Activated CD4-positive, alpha-beta T cell treated with anti-CD3 and anti-CD28 coated beads, Interleukin-2, amount 50 U/mL, for 48 hours (primary cell): ENCODE data around the gene PTPN20.
"Not testable (repeated sequence)": the region's sequence is repeated elsewhere in the genome, so short reads cannot be mapped to it uniquely, and the experiment has no call there.

Experiments used
- DNase-seq, 2 experiments: peaks; one replicate each; pipeline ENCODE4 v3.0.0-alpha.2; 2020

PTPN20 gene

GRCh38 chr10:46911144-46911876 is at the start of gene PTPN20:
PTPN20 (plus strand) TSS chr10:46911428; CDS start chr10:46932500, 21,072 bp downstream.
- not testable (repeated sequence) for DNase-seq

DNA sequence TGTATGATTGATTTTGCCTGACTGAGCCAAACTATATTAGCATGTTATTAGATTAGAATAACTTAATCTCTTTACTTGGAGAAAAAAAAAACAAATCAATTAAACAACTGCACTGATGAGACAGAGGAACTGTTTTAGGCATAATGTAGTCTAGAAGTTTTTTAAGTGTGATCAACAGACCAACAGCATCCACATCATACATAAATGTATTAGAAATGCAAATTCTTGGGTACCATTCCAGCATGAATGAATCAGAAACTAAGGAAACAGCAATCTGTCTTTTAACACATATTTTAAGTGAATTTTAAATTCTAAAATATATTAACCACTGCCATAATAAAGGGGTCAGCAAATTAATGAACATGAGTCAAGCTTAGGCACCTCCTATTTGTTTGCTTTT is 41.5 kb upstream of the PTPN20 start:
- DNase-seq, result not testable (repeated sequence)

DNA sequence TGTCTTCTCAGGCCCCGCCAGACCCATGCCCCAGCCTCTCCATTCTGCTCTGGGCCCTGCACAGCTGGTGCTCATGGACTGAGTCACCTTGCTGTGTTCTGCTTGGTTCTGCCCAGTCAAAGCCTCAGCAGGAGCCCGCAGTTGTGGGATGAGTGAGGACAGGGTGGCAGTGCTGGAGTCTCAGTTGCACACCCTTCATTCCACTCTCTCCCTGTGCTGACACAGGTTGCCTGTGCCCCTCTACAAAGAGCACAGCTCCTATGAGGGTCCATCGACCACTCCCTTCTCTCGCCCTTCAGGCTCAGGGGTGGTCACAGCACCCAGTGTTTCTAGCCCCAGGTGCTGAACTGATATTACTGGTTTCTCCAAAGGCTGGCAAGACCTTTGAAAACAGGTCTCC is 39.6 kb upstream of the PTPN20 start:
- not testable (repeated sequence) for DNase-seq

GRCh38 chr10:46875304-46875703 is 35.9 kb upstream of the PTPN20 start:
- DNase-seq, result not testable (repeated sequence)

- not testable (repeated sequence) for DNase-seq
Measured at GRCh38 chr10:46876773-46877172, 34.5 kb upstream of the PTPN20 start.

DNA sequence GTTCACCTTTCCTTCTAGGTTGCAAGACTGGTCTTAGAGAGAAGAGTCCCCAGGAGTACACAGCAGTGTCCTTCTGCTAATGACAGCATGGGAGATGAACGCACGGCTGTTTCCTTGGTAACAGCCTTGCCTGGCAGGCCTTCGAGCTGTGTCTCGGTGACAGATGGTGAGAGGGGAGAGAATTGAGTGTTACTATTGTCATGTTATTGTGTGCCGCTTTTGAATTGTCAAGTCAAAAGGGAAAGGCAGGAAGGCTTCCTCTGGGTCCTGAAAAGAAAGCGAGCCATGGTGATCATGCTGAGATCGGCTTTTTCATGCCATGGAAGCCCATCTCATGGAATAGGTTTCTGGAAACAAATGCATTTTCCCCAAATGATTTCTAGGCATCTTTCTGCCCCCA is 32.5 kb upstream of the PTPN20 start:
- DNase-seq, result not testable (repeated sequence)

- peak; percentile 36 to 49 for DNase-seq
Measured at GRCh38 chr10:46890813-46891611, 20.2 kb upstream of the PTPN20 start.

DNA sequence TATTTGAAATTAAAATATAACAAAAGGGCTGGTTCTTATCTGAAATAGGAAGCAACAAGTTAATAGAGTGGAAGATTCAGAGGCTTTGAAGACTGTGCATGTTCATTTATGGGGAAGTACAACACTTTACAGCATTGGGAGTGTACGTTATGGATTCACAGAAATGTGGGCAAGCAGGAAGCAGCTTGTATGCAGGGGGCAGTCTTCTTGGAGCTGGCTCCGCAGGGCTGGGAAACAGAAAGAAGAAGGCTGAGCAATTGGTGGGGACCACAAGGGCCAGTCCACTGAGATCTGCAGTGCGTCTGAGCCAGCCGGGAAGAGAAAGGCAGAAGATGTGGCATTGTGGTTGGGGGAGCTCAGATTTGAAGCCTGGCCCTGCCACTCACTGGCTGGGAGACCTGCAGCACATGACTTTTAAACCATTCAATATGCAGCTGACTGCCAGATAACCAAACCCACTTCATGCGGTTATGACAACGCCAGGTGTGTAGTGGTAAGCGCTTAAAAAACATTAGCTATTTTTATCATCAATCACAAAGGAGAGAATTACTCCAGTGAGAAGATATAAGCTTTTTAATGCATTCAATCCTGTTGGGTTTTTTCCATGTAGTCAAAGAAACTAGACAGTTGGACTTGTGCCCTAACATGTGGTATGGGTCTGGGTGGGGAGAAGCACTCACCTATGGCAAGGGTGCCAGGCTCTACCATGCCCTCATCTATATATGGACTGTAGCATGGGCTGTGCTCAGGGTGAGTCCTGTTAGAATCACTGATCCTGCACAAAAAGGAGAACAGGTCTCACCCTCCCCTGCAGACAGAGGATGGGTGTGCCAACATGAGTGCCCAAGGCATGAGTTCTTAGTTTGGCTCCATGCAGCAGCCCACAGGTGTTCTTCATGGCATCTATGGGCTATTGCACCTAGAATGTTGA is 14.2 kb upstream of the PTPN20 start:
- not testable (repeated sequence) for DNase-seq

DNA sequence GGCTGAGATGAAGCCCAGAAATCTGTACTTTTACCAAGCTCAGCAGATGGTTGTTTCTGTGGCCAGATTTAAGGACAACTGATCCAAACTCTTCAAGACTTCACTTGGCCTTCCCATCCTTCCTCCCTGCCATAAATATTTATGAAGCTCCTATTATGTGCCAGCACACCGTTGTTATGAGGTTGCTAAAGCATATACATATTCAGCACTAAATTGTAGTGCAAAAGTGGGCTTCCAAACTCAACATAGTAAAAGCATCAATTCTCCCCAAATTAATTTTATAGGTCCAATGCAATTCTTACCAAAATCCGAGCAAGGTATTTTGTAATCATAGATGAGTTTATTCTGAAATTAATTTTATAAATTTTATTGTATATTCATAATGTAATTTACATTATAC is 10.0 kb upstream of the PTPN20 start:
- DNase-seq, result not testable (repeated sequence)

GRCh38 chr10:46903874-46904273 is 7.4 kb upstream of the PTPN20 start:
- DNase-seq, result not testable (repeated sequence)

DNA sequence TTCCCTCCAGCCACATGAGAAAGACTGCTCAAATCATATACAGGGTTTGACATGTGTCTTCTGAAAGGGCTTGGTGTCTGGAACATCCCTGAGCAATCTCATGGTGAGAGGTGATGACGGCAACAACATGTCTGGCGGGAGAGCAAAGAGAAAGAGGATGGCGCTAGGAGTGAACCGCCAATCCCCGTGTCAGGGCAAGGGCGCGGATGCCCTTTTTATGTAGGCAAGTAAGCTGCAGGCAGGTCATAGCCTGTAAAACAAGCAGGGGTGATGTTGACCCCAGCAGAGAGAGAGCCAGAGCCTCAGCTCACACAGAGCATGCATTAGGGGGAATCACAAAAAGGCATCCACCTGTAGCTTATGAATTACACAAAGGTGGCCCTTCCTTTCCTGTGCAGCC is 4.9 kb upstream of the PTPN20 start:
- DNase-seq, result not testable (repeated sequence)

GRCh38 chr10:46907185-46908117 is 3.8 kb upstream of the PTPN20 start:
- not testable (repeated sequence) for DNase-seq

GRCh38 chr10:46922498-46922897 is 11.3 kb downstream of the PTPN20 start:
- not testable (repeated sequence) for DNase-seq

GRCh38 chr10:46925156-46925555 is 13.9 kb downstream of the PTPN20 start:
- DNase-seq, result not testable (repeated sequence)

DNA sequence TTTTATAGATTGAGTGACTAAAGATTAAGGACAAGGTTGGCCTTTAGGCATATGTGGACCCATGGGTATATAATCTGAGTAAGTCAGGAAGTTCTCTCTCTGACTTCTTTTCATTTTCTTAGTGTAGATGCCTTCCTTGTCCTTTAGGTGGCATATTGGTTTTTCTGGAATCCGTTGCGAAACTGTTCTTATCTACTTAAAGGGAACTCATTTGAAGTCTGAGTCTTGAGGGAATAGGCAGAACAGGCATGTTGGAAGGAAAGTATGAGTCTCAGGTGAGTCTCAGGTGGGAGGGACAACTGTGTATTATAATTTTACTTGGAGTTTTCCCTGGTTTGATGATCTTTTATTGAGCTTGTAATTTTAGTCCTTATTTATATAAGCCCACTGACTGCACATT is 14.6 kb downstream of the PTPN20 start:
- not testable (repeated sequence) for DNase-seq

DNA sequence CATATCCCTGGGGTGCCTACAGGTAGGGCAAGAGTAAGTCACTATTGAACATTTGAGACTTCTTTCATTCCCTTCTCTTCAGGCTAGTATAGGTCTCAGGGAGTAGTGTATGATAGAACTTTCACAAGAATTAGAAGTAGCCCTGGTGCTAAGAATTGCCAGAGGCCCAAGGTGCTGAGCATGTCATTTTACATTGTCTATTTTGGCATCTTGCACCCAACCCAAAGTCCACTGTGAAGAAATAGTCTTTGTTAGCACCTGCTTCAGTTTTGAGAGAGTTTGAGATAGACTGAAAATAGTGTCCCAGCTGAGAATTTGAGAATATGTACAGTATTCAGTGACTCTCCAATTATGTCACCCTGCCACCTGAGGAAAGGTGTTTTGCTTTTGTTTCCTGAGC is 17.6 kb downstream of the PTPN20 start:
- DNase-seq, result not testable (repeated sequence)

DNA sequence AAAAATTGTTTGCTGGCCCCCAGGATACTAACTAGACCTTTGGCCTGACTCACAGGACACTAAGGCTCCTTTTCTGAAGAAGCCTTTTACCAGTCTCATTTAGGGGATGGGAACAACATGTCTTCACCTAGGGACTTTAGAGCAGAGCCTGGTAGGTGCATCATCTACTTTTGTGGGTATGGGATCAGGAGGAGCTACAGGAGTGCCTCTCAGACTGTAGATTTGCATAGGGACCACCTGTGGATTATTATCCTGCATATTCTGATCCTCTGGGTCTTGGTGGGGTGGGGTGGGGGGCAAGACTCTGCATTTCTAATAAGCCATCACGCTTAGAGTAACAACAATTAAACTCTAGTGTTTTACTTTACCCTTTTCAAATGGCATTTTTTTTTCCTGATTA is 21.2 kb downstream of the PTPN20 start:
- not testable (repeated sequence) for DNase-seq

GRCh38 chr10:46941091-46941490 is 29.9 kb downstream of the PTPN20 start:
- DNase-seq, result not testable (repeated sequence)

DNA sequence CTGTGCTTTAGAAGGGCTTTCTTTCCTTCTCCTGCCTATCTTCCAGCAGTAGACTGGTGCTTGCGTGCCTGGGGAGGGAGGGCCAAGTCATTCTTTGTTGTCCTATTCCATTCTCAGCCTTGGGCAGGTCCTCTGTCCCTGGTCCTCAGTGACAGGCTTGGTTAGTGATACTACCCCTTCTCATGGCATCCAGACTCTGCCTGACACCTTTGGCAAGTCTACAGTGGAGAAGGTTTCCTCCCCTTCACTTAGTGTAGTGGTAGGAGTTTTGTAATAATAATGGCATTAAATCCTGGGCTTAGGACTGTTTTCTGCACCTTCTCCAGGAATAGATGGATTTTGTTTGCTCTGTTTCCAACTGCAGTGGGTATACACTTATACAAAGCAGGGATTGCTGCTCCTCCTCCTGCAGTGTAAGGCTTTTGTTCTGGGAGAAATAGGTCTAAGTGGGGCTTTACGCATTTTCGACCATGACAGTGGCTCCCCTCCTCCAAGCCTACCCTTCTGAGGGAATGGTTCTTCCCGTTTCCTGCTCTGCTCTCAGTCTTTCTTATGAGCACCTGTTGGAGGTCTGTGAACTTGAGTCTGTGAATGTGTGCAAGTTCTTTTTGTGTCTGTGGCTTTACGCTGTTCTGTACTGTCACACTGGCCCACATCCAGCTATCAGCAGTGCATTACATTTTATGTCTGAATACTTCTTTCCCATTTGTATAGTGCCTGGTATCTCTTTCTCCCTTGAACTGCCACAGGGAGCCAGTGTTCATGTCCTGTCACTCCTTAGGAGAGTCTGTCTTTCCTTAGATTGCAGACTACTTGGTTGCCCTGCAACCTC is 37.7 kb downstream of the PTPN20 start:
- DNase-seq, result not testable (repeated sequence)

DNA sequence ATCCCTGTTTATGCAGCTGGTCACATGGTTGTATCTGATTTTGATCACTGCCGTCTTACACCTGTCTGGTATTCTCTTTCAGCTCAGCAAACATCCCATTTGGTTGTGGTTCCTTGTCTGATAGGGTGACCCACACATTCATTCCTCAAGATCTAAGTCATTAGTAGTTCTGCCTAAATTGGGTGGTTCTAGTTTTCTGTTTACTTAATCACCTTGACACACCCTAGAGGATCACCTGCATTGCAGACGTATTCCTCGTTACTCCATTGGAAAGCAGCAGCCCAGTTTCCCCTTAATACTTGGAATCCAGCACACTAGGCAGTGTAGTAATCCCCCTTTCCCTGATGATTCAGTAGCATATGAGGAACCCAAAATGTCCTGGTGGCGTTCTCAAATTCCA is 41.3 kb downstream of the PTPN20 start:
- not testable (repeated sequence) for DNase-seq

DNA sequence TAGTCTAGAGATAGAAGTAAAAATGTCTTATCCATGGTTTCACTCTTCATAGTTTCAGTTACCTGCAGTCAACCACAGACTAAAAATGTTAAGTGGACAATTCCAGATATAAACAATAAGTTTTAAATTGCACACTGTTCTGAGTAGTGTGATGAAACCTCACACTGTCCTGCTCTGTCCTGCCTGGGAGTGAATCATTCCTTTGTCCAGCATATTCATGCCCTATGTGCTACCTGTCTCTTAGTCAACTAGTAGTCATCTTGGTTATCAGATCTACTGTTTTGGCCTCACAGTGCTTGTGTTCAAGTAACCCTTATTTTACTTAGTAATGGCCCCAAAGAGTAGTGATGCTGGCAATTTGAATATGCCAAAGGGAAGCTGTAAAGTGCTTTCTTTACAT is 49.5 kb downstream of the PTPN20 start:
- not testable (repeated sequence) for DNase-seq
